K562 (cell line): ENCODE results near the gene RASD2. TPM values are rescaled to one million over a fixed set of nuclear protein-coding genes. Genes with fewer than 3 reads are reported as not detected.

Experiments used
- CTCF ChIP-seq, 3 experiments: IDR thresholded peaks in 2 of 3; conservative IDR thresholded peaks in 1 of 3; 2 replicates each; pipeline ENCODE4 v1.5.1; 2011 to 2012; ENCODE audit warnings: low read length in 3 of 3, mild to moderate bottlenecking in 3 of 3, control low read depth in 2 of 3, improper control_type of control experiment in 1 of 3, inconsistent platforms in 1 of 3, low read depth in 1 of 3, mixed read lengths in 1 of 3, moderate library complexity in 1 of 3; ENCODE audit not compliant: insufficient read depth in 2 of 3
- RBM17 ChIP-seq: fragments of 200-400 bp; formaldehyde crosslinking; IDR thresholded peaks from 2 replicates; pipeline ENCODE4 v1.6.1; 2017; ENCODE audit warnings: low read depth, mild to moderate bottlenecking, low read length, borderline replicate concordance
- REST ChIP-seq, 2 experiments: fragments of 450-650 bp; formaldehyde crosslinking in 1 of 2; IDR thresholded peaks; 2 replicates each; pipeline versions ENCODE4 v1.4.0 to v1.6.1; 2014 to 2020; ENCODE audit warnings: mild to moderate bottlenecking in 2 of 2, borderline replicate concordance in 1 of 2, low read depth in 1 of 2
- SUPT5H ChIP-seq: fragments of 450-650 bp; IDR thresholded peaks from 2 replicates; pipeline ENCODE4 v1.6.1; 2016
- TSHZ1 ChIP-seq: fragments of 250-450 bp; sonication (Bioruptor Pico); IDR thresholded peaks from 2 replicates; pipeline ENCODE4 v1.4.0; 2020; ENCODE audit warnings: mild to moderate bottlenecking, moderate library complexity
- ZNF609 ChIP-seq: sonication (generic); formaldehyde crosslinking; IDR thresholded peaks from 2 replicates; pipeline ENCODE4 v1.8.1; 2023; ENCODE audit warnings: missing genetic modification reagents, mild to moderate bottlenecking, borderline replicate concordance
- polyA plus RNA-seq, 8 experiments: library from polyadenylated mRNA; depleted of rRNA in 4 of 8; stranded (reverse) in 5 of 8; unstranded in 3 of 8; fragments of >200 nt; fragmentation: Nextera tagmentation in 2 of 8; fragmentation: Illumina TruSeq in 1 of 8; extraction: Ambion mirVana in 2 of 8; extraction: Trizol in 1 of 8; gene quantifications; 2 replicates each; pipeline versions ENCODE4 v1.2.1 to v1.2.3, GENCODE V29; 2011 to 2014; ENCODE audit warnings: inconsistent platforms in 1 of 8, missing spikeins in 1 of 8
- total RNA-seq, 7 experiments: library from RNA; depleted of rRNA in 6 of 7; stranded (reverse); fragments of >200 nt in 6 of 7; fragmentation: Illumina TruSeq in 2 of 7; extraction: Trizol in 2 of 7; gene quantifications; 2 replicates each; pipeline versions ENCODE4 v1.2.1 to v1.2.3, GENCODE V29; 2011 to 2021; ENCODE audit warnings: low replicate concordance in 1 of 7

Gene RASD2
- total and polyA plus RNA-seq, 9 of the 15 experiments (the other 6 are each of a cell fraction or from before 2014, with no cell fraction given) = 0.05 TPM; not detected in 8

GRCh38 chr22:35521358-35522224, 19.0 kb upstream of the RASD2 start (continued):
- TF ChIP-seq TSHZ1 (CRISPR knock-in tag) = no peak
- no peak for TF ChIP-seq SUPT5H
- TF ChIP-seq RBM17 = no peak
- TF ChIP-seq REST (IDR thresholded peaks at IDR 0.05; ENCODE audit: borderline replicate concordance) = no peak
- TF ChIP-seq REST (CRISPR knock-in tag; IDR thresholded peaks at IDR 0.05; ENCODE audit: low read depth) = no peak
- TF ChIP-seq ZNF609 = no peak
- TF ChIP-seq CTCF (IDR thresholded peaks at IDR 0.05 in 2 of 3, conservative IDR thresholded peaks at IDR 0.05 in 1 of 3; ENCODE audit: insufficient read depth in 2 of 3, low read depth in 1 of 3, low read length in 3 of 3) = no peak
